ENCODE measurements around the gene LSM4.

Gene LSM4

GRCh38 chr19:18262917-18263316 lies 60.0 kb downstream of the LSM4 start:
- no peak for TF ChIP-seq CTCF (IDR thresholded peaks at IDR 0.05; ENCODE audit: low read length, missing control alignments)
- no peak overlapping the region for H3K4me3 ChIP-seq (replicated peaks; ENCODE audit: low read depth, low read length)
- DNase-seq (ENCODE audit: low read depth) = no peak

- TF ChIP-seq CTCF (IDR thresholded peaks at IDR 0.05; ENCODE audit: low read length, missing control alignments) = no peak
- DNase-seq (ENCODE audit: low read depth) = no peak
- no peak overlapping the region for H3K4me3 ChIP-seq (replicated peaks; ENCODE audit: low read depth, low read length)
Observed at GRCh38 chr19:18262144-18262543, 60.7 kb downstream of the LSM4 start.

DNA sequence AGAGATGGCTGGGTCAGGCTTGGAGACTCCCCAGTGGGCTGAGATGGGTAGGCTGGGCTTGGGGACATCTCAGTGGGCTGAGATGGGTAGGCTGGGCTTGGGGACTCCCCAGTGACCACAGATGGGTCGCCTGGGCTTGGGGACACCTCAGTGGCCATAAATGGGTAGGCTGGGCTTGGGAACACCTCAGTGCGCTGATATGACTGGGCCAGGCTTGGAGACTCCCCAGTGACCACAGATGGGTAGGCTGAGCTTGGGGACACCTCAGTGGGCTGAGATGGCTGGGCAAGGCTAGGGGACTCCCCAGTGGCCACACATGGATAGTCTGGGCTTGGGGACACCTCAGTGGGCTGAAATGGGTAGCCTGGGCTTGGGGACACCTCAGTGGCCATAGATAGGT lies 61.4 kb downstream of the LSM4 start:
- no peak for TF ChIP-seq CTCF (IDR thresholded peaks at IDR 0.05; ENCODE audit: low read length, missing control alignments)
- DNase-seq (ENCODE audit: low read depth) = no peak
- no peak overlapping the region for H3K4me3 ChIP-seq (replicated peaks; ENCODE audit: low read depth, low read length)

DNA sequence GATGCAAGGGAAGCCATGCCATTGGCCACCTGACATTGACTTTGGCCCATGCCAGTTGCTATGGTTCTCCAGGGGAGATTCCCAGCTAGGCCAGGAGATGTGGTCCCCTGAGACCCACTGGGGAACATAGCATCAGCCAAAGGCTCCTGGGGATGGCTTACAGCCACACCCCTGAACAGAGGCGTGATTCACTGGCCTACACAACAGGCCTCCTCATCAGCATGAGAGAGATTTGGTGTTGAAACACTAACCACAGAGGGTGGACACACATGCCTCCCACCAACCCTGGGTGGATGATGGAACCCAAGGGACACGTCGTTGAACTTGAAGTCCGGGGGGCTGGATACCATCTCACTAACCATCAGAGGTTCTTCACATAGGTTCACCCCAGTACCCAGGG lies 63.0 kb downstream of the LSM4 start:
- no peak overlapping the region for H3K4me3 ChIP-seq (replicated peaks; ENCODE audit: low read depth, low read length)
- DNase-seq (ENCODE audit: low read depth) = no peak
- no peak for TF ChIP-seq CTCF (IDR thresholded peaks at IDR 0.05; ENCODE audit: low read length, missing control alignments)

GRCh38 chr19:18257503-18258470 lies 65.1 kb downstream of the LSM4 start:
- no peak for TF ChIP-seq CTCF (IDR thresholded peaks at IDR 0.05; ENCODE audit: low read length, missing control alignments)
- H3K4me3 ChIP-seq (replicated peaks; ENCODE audit: low read depth, low read length) = no peak overlapping the region
- no peak for DNase-seq (ENCODE audit: low read depth)
